Activated B cell treated with CpG ODN at 0.5 μM for 24 hours (primary cell): ENCODE results near the gene HPSE2. TPM values are rescaled to one million over a fixed set of nuclear protein-coding genes. Genes with fewer than 3 reads are reported as not detected.
"Not testable (repeated sequence)": the region's sequence is repeated elsewhere in the genome, so short reads cannot be mapped to it uniquely, and the experiment has no call there.

Source experiments
- ATAC-seq: fragments of 200-7000 bp; cut with Tn5 transposase; one replicate; pipeline ENCODE4 v1.10.0; 2021; ENCODE audit warnings: low read depth, mild to moderate bottlenecking, moderate library complexity
- CTCF ChIA-PET: fragments of 350-600 bp; sonication (Branson Sonifier 250); formaldehyde crosslinking; loops from one replicate; lab custom pipeline; 2021; ENCODE audit warnings: antibody characterized with exemption; lab: Charles Lee
- POLR2A ChIA-PET: fragments of 350-600 bp; sonication (Branson Sonifier 250); formaldehyde crosslinking; loops from one replicate; lab custom pipeline; 2021; ENCODE audit warnings: antibody characterized with exemption; lab: Charles Lee
- DNase-seq: peaks from one replicate; pipeline ENCODE4 v3.0.0; 2022
- H3K27ac Mint-ChIP-seq: one replicate; pipeline ENCODE4 v1.8.0; 2020; ENCODE audit warnings: mixed read lengths
- H3K27me3 Mint-ChIP-seq: one replicate; pipeline ENCODE4 v1.8.0; 2021; ENCODE audit warnings: mixed read lengths
- H3K36me3 Mint-ChIP-seq: one replicate; pipeline ENCODE4 v1.8.0; 2021; ENCODE audit warnings: low read depth, mixed read lengths
- H3K4me1 Mint-ChIP-seq: one replicate; pipeline ENCODE4 v1.8.0; 2021; ENCODE audit warnings: mixed read lengths
- H3K4me3 Mint-ChIP-seq: one replicate; pipeline ENCODE4 v1.8.0; 2020; ENCODE audit warnings: mild to moderate bottlenecking, mixed read lengths
- H3K9me3 Mint-ChIP-seq: one replicate; pipeline ENCODE4 v1.8.0; 2020; ENCODE audit warnings: mixed read lengths
- CTCF ChIP-seq: fragments of 200-600 bp; IDR thresholded peaks from one replicate; pipeline ENCODE4 v1.8.0; 2022; ENCODE audit warnings: antibody characterized with exemption, mild to moderate bottlenecking
- intact Hi-C: fragments of 100-400 bp; cut with micrococcal nuclease; formaldehyde crosslinking; loops from one replicate; pipeline ENCODE4 v1.15.1; 2024
- total RNA-seq: library from RNA; stranded (reverse); gene quantifications from 2 replicates; pipeline ENCODE4 v1.2.3, GENCODE V29; 2022

HPSE2 gene
- total RNA-seq, 1 donor from 2014 or later: not detected

GRCh38 chr10:98516352-98516751 lies 719.3 kb downstream of the HPSE2 start:
- no peaks in the 10 kb centered on the region for H3K4me1 Mint-ChIP-seq
- H3K36me3 Mint-ChIP-seq: no peaks in the 10 kb centered on the region
- ChIA-PET POLR2A (no interaction called here), CTCF (no interaction called here)
- ATAC-seq: no peak
- H3K4me3 Mint-ChIP-seq: no peak overlapping the region
- peaks cover 24% of the 10 kb centered on the region for H3K27me3 Mint-ChIP-seq
- no peak overlapping the region for H3K27ac Mint-ChIP-seq
- intact Hi-C loops: no loop called here
- no peak for TF ChIP-seq CTCF
- DNase-seq: no peak
- H3K9me3 Mint-ChIP-seq: no peaks in the 10 kb centered on the region

GRCh38 chr10:98513704-98514103 lies 721.9 kb downstream of the HPSE2 start:
- Mint-ChIP-seq H3K36me3 (no peaks in the 10 kb centered on the region), H3K4me1 (no peaks in the 10 kb centered on the region), H3K9me3 (no peaks in the 10 kb centered on the region), H3K27me3 (peaks cover 21% of the 10 kb centered on the region), H3K4me3 (no peak overlapping the region), H3K27ac (no peak overlapping the region)
- no peak for DNase-seq
- no peak for TF ChIP-seq CTCF
- CTCF ChIA-PET: no interaction called here
- POLR2A ChIA-PET: no interaction called here
- intact Hi-C loops: no loop called here
- no peak for ATAC-seq

GRCh38 chr10:98511876-98512275 lies 723.8 kb downstream of the HPSE2 start:
- ChIA-PET POLR2A (no interaction called here), CTCF (no interaction called here)
- DNase-seq (no peak), ATAC-seq (no peak)
- no peaks in the 10 kb centered on the region for H3K9me3 Mint-ChIP-seq
- TF ChIP-seq CTCF: no peak
- H3K36me3 Mint-ChIP-seq: no peaks in the 10 kb centered on the region
- H3K27ac Mint-ChIP-seq: no peak overlapping the region
- H3K4me3 Mint-ChIP-seq: no peak overlapping the region
- peaks cover 19% of the 10 kb centered on the region for H3K27me3 Mint-ChIP-seq
- intact Hi-C loops: no loop called here
- H3K4me1 Mint-ChIP-seq: no peaks in the 10 kb centered on the region

- no peaks in the 10 kb centered on the region for H3K4me1 Mint-ChIP-seq
- no peak overlapping the region for H3K27ac Mint-ChIP-seq
- intact Hi-C loops: no loop called here
- POLR2A ChIA-PET: no interaction called here
- ATAC-seq: no peak
- no peaks in the 10 kb centered on the region for H3K9me3 Mint-ChIP-seq
- no peak for TF ChIP-seq CTCF
- no peaks in the 10 kb centered on the region for H3K36me3 Mint-ChIP-seq
- no peak overlapping the region for H3K4me3 Mint-ChIP-seq
- CTCF ChIA-PET: no interaction called here
- no peak for DNase-seq
- peaks cover 15% of the 10 kb centered on the region for H3K27me3 Mint-ChIP-seq
These were observed 725.1 kb downstream of the HPSE2 start for GRCh38 chr10:98510412-98510995.

GRCh38 chr10:98509745-98510144 lies 725.9 kb downstream of the HPSE2 start:
- intact Hi-C loops: no loop called here
- POLR2A ChIA-PET: no interaction called here
- Mint-ChIP-seq H3K4me3 (no peak overlapping the region), H3K9me3 (no peaks in the 10 kb centered on the region), H3K4me1 (no peaks in the 10 kb centered on the region), H3K27ac (no peak overlapping the region), H3K36me3 (no peaks in the 10 kb centered on the region), H3K27me3 (peaks cover 12% of the 10 kb centered on the region)
- CTCF ChIA-PET: no interaction called here
- TF ChIP-seq CTCF: no peak
- ATAC-seq (no peak), DNase-seq (no peak)

- ATAC-seq, POLR2A ChIA-PET, H3K4me1 Mint-ChIP-seq, H3K4me3 Mint-ChIP-seq, H3K9me3 Mint-ChIP-seq, H3K27ac Mint-ChIP-seq, intact Hi-C loops, H3K36me3 Mint-ChIP-seq, CTCF ChIA-PET, DNase-seq: not testable (repeated sequence)
- peaks cover 24% of the 10 kb centered on the region for H3K27me3 Mint-ChIP-seq
These were observed 733.1 kb downstream of the HPSE2 start for GRCh38 chr10:98502535-98502934.
